Measurements from ENCODE around the gene AHSA1.

DNA sequence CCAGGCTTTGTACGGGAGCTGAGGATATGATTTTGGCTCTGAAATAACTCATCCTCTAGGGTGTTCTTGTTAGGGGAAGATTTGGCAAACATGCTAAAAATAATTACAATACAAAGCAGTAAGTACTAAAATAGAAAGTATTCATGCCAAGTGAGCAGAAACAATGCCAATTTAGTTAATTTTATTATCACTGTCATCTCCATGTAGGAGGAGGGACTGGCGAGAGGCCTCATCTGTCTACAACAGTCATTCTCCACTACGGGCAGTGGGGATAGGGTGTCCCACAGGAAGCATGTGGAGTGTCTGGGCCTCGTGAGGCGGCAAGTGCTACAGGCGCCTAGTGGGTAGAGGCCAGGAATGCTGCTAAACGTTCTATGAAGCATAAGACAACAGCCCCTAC, 37.4 kb downstream of the AHSA1 start:
- TF ChIP-seq, protein P1, sequence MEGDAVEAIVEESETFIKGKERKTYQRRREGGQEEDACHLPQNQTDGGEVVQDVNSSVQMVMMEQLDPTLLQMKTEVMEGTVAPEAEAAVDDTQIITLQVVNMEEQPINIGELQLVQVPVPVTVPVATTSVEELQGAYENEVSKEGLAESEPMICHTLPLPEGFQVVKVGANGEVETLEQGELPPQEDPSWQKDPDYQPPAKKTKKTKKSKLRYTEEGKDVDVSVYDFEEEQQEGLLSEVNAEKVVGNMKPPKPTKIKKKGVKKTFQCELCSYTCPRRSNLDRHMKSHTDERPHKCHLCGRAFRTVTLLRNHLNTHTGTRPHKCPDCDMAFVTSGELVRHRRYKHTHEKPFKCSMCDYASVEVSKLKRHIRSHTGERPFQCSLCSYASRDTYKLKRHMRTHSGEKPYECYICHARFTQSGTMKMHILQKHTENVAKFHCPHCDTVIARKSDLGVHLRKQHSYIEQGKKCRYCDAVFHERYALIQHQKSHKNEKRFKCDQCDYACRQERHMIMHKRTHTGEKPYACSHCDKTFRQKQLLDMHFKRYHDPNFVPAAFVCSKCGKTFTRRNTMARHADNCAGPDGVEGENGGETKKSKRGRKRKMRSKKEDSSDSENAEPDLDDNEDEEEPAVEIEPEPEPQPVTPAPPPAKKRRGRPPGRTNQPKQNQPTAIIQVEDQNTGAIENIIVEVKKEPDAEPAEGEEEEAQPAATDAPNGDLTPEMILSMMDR (IDR thresholded peaks at IDR 0.05) = no peak
- TF ChIP-seq POLR2A (IDR thresholded peaks at IDR 0.05) = no peak
